SH-SY5Y (cell line): ENCODE data around the gene CTSD.

Source experiments
- GATA2 ChIP-seq: IDR thresholded peaks from 2 replicates; pipeline ENCODE4 v1.6.1; 2011; ENCODE audit warnings: mild to moderate bottlenecking, low read depth, low read length
- GATA3 ChIP-seq: IDR thresholded peaks from 2 replicates; pipeline ENCODE4 v1.6.1; 2011; ENCODE audit warnings: low read depth, mild to moderate bottlenecking, low read length, moderate library complexity

- TF ChIP-seq GATA2, result no peak
- TF ChIP-seq GATA3, result no peak
Observed at GRCh38 chr11:1753229-1753928, 10.3 kb downstream of the CTSD start.
